Heart left ventricle (tissue), 16 donors: Measurements from ENCODE around the gene ECI1. TPM values are rescaled to one million over a fixed set of nuclear protein-coding genes. Genes with fewer than 3 reads are reported as not detected.

Experiments
- ATAC-seq, 4 donors: fragments of 200-7000 bp; cut with Tn5 transposase; one replicate each; pipeline ENCODE4 v1.9.1; 2020 to 2022; ENCODE audit warnings: moderate library complexity in 4 of 4, mild to moderate bottlenecking in 3 of 4, moderate number of reproducible peaks in 1 of 4
- DNase-seq, 5 donors: peaks; one replicate each; pipeline ENCODE4 v3.0.0-alpha.2; 2020
- H3K27ac ChIP-seq, 12 donors: fragments of 200-600 bp; sonication (generic) in 4 of 12; one replicate each; pipeline versions ENCODE4 v1.5.0 to v1.8.0; 2016 to 2022; ENCODE audit warnings: mild to moderate bottlenecking in 2 of 12
- H3K27me3 ChIP-seq, 9 donors: fragments of 200-600 bp; sonication (generic) in 2 of 9; one replicate each; pipeline versions ENCODE4 v1.5.1 to v1.8.0; 2016 to 2022; ENCODE audit warnings: mild to moderate bottlenecking in 3 of 9
- H3K36me3 ChIP-seq, 9 donors: fragments of 200-600 bp; sonication (generic) in 2 of 9; one replicate each; pipeline versions ENCODE4 v1.5.0 to v1.8.0; 2018 to 2022; ENCODE audit warnings: mild to moderate bottlenecking in 2 of 9
- H3K4me1 ChIP-seq, 12 donors: fragments of 200-600 bp; sonication (generic) in 4 of 12; one replicate each; pipeline versions ENCODE4 v1.5.0 to v1.8.0; 2016 to 2022; ENCODE audit warnings: mild to moderate bottlenecking in 3 of 12
- H3K4me3 ChIP-seq, 12 donors: fragments of 200-600 bp; sonication (generic) in 4 of 12; one replicate each; pipeline versions ENCODE4 v1.5.0 to v1.8.0; 2017 to 2022; ENCODE audit warnings: mild to moderate bottlenecking in 9 of 12, moderate library complexity in 4 of 12
- H3K9me3 ChIP-seq, 12 donors: fragments of 200-600 bp; sonication (generic) in 4 of 12; one replicate each; pipeline versions ENCODE4 v1.5.0 to v1.8.0; 2016 to 2022; ENCODE audit warnings: mild to moderate bottlenecking in 1 of 12
- CTCF ChIP-seq, 12 donors: fragments of 200-600 bp; sonication (generic) in 4 of 12; IDR thresholded peaks; one replicate each; pipeline versions ENCODE4 v1.5.0 to v1.8.0; 2018 to 2022; ENCODE audit warnings: antibody characterized with exemption in 12 of 12, mild to moderate bottlenecking in 5 of 12
- POLR2A ChIP-seq, 2 donors: fragments of 450-650 bp; IDR thresholded peaks; one replicate each; pipeline ENCODE4 v1.6.1; 2017; ENCODE audit warnings: antibody characterized with exemption in 2 of 2, mild to moderate bottlenecking in 2 of 2, moderate library complexity in 2 of 2
- WGBS, 4 donors: extraction: QIAGEN DNeasy Blood & Tissue Kit in 2 of 4; methylation state at CpG; one replicate each; pipeline versions ENCODE4 v1.1.5 to v1.1.7; 2013 to 2018; 5-methylcytosine and 5-hydroxymethylcytosine counted together
- intact Hi-C, 10 donors: fragments of 100-400 bp; cut with DNase I; formaldehyde crosslinking; loops; one replicate each; pipeline versions ENCODE4 v1.11.1 to v1.14.2; 2022
- polyA plus RNA-seq, 2 donors: library from polyadenylated mRNA; stranded (reverse); fragments of 200-250 nt; gene quantifications; one replicate each; pipeline ENCODE4 v1.2.3, GENCODE V29; 2013
- total RNA-seq, 9 donors: library from RNA; depleted of rRNA in 2 of 9; stranded (reverse); fragments of >200 nt in 2 of 9; fragmentation: NEBNext Ultra II Directional in 3 of 9; extraction: Animal tissue kit (Norgen Biotek cat#: 25700) in 3 of 9; gene quantifications; one replicate each; pipeline versions ENCODE4 v1.1.0 to v1.2.4, GENCODE V29; 2016 to 2023
- donor health status: ischemic (EF 13 %, LVEDD 7.1; RV severe dilation, severe dysfunction).
- donor health status: healthy with polysubstance abuse.
- donor health status: DM: no; HTN: yes; CAD: no.
- donor health status: DM: no; HTN: no; CAD: no.
- donor health status: ischemic (EF 25% LVEDD 6.9; RV normal size, moderate dysfunction).
- donor health status: ischemic (EF 25% LVEDD 5.7; RV mildly dilated, moderate dysfunction).
- donor health status: healthy.
- donor health status: DM: yes; HTN: yes; CAD: no.
- donor health status: ischemic (EF 35%, LVEDD 5.7; RV mildly dilated, moderate dysfunction).
- donor health status: nonischemic (EF 11% LVEDD 7.7; RV severe dilation, severe dysfunction).
- donor health status: DM: yes; HTN: yes; CAD: no.
- donor health status: PGD.
- donor health status: ischemic (EF 29% LVEDD 5.4; RV normal size, mild dysfunction).
- donor health status: nonischemic (EF 23%, LVEDD 6.1; RV moderate dilation, normal function).

ECI1 gene
- total and polyA plus RNA-seq, 11 donors: 84.6 to 340 (median 143) TPM

DNA sequence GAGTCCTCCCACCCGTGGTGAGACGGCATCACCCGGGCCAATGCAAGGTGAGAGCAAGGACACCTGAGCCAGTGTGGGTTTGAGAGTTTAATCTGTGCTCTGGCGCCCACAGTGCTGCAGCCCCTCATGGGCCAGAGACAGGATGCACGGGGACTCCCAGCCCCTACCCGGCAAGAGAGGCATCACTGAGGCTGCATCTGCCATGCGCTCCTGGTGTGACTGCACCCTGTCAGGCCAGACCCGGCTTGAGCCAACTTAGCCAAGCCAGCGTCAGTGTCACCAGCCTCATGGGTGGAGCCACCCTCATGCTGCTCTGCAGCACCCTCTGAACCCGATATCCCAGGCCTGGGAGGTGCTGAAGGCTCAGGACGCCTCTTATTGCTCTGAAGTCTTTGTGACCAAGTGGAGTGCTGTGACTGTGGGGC is 39.5 kb downstream of the ECI1 start:
- Histone ChIP-seq H3K9me3 (no peaks in the 10 kb centered on the region), H3K4me3 (peak overlapping the region in 5 of 12 donors; percentile 64 to 97 (median 87)), H3K27me3 (no peaks in the 10 kb centered on the region), H3K36me3 (peaks cover 0 to 41% (median 32%) of the 10 kb centered on the region in 9 donors), H3K27ac (peak overlapping the region in 11 of 12 donors; percentile 69 to 94 (median 88)), H3K4me1 (peaks cover 14 to 58% (median 29%) of the 10 kb centered on the region in 12 donors)
- DNase-seq (no peak), ATAC-seq (peak in 2 of 4 donors; percentile 4 to 6)
- intact Hi-C loops: loop anchor here in 1 of 10 donors (10.0 kb wide), 1 partner anchor 57 kb away; the partner anchor contains the start of gene TRAF7
- 40 to 67% (median 64%) methylated on average over 5 to 11 of the region's 11 CpGs for WGBS, 4 donors
- TF ChIP-seq CTCF (IDR thresholded peaks at IDR 0.05) (no peak), POLR2A (IDR thresholded peaks at IDR 0.05) (no peak)

GRCh38 chr16:2210386-2211365 is 40.7 kb downstream of the ECI1 start, which contains the start of gene BRICD5:
TSS of gene BRICD5 (minus strand) at chr16:2210863. CDS start at chr16:2210833, 30 bp downstream.
- Histone ChIP-seq H3K4me1 (peaks cover 14 to 67% (median 37%) of the 10 kb centered on the region in 12 donors), H3K27ac (peak within 1 kb of the TSS in 11 of 12 donors; percentile 69 to 94 (median 88)), H3K36me3 (peaks cover 0 to 46% (median 32%) of the 10 kb centered on the region in 9 donors), H3K9me3 (no peaks in the 10 kb centered on the region), H3K4me3 (no peak within 1 kb of the TSS), H3K27me3 (no peaks in the 10 kb centered on the region)
- no peak for TF ChIP-seq CTCF (IDR thresholded peaks at IDR 0.05)
- no peak for TF ChIP-seq POLR2A (IDR thresholded peaks at IDR 0.05)
- DNase-seq (no peak), ATAC-seq (no peak)
- 52 to 69% (median 67%) methylated on average over 14 to 24 of the region's 24 CpGs for WGBS, 4 donors
- intact Hi-C loops: loop anchor here in 1 of 10 donors (10.0 kb wide), 1 partner anchor 56 kb away; the partner anchor contains the start of gene TRAF7

GRCh38 chr16:2210009-2210332 is 41.4 kb downstream of the ECI1 start:
- H3K27ac ChIP-seq: peak overlapping the region in 1 of 12 donors; percentile 91
- no peaks in the 10 kb centered on the region for H3K27me3 ChIP-seq
- no peaks in the 10 kb centered on the region for H3K9me3 ChIP-seq
- ATAC-seq (no peak), DNase-seq (no peak)
- peaks cover 14 to 63% (median 37%) of the 10 kb centered on the region in 12 donors for H3K4me1 ChIP-seq
- H3K36me3 ChIP-seq: peaks cover 0 to 46% (median 32%) of the 10 kb centered on the region in 9 donors
- TF ChIP-seq POLR2A (IDR thresholded peaks at IDR 0.05): no peak
- no peak for TF ChIP-seq CTCF (IDR thresholded peaks at IDR 0.05)
- 88 to 94% (median 92%) methylated on average over 6 to 17 of the region's 17 CpGs for WGBS, 4 donors
- no peak overlapping the region for H3K4me3 ChIP-seq
- intact Hi-C loops: loop anchor here in 1 of 10 donors (10.0 kb wide), 1 partner anchor 55 kb away; the partner anchor contains the start of gene TRAF7
